Astrocyte of the hippocampus (primary cell): Measurements from ENCODE around the gene OR2A25.

ENCODE experiments used
- DNase-seq: peaks from one replicate; pipeline ENCODE4 v3.0.0; 2011; ENCODE audit warnings: low read depth, low spot score

Gene OR2A25

DNA sequence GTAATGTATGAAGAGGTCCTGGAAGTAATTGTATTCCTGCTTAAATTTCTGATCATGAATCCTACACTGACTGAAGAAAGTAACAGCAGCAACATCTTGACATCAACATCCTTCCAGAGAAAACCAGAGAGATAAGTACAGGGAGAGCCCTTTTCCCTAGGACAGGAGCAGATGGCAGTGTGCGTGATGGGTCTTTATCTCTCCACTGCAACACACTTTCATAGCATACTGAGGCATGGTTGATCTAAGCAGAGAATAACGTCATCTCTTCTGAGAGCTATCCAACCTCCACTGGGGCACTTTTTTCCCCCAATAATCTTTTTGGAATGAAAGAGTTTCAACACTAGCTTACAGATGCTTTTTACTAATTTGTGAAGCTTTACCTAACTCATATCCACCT, 342 bp downstream of the OR2A25 start:
- no peak for DNase-seq

DNA sequence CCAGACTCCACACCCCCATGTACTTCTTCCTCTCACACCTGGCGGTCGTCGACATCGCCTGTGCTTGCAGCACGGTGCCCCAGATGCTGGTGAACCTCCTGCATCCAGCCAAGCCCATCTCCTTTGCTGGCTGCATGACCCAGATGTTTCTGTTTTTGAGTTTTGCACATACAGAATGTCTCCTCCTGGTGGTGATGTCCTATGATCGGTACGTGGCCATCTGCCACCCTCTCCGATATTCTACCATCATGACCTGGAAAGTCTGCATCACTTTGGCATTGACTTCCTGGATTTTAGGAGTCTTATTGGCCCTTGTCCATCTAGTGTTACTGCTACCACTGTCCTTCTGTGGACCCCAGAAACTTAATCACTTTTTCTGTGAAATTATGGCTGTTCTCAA, 4.8 kb downstream of the OR2A25 start:
- DNase-seq: no peak

DNA sequence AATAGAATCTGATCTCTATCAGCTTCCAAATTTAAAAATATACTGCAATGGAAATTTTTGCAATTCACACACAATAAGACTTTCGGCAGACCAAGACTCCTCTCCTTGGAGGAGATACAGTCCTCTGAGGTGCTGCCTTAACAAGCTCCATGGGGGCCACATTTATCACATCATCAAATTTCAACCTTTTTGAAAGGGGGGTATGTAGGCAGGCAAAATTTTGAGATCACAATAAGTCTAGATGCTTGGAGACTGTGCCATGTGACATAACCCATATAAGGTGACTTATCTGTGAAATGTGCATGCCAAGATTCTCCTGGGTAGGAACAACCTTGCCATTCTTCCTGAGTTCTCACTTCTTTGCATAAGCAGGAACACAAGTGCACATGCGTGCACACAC, 16.4 kb downstream of the OR2A25 start, which contains the start of gene OR2A12:
Gene OR2A12, plus strand, starts transcription at position 301 of the 400 bp plus-strand sequence. CDS start 8,830 bp downstream, outside the sequence.
- DNase-seq: no peak

DNA sequence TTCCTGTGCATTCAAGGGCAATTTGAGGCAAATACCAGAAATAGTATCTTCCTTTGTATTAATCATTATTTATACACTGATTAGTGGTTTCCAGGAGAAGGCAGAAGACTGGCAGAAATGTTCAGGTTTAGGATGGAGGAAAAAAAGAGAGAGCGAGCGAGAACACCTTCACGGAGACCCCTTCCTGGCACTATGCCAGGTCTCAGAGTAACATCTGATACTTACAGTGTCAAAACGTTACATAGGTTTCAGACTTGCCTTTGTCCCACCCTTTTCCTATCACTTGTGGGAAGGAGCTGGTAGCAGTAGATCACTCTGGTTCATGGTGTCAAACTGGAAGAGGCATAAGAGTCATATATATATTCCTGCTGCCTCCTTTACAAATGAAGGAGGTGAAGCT, 17.1 kb downstream of the OR2A25 start:
- DNase-seq: no peak

DNA sequence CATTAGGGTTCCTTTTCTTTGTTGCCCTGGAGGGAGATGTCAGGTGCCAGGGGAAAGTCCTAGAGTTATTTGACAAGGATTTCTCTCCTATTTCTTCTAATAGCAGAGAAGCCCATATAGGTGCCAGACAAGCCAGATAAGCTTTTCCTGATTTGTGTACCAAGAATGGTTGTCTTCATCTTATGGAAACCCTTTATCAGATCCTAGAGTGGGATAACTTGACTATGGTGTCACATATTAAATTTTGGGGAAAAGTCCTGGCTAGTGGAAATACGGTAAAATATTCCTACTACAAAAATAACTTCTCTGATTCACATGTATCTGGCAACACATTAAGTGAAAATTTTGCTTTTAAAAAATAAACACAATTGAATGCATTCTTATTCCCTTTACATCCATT, 17.6 kb downstream of the OR2A25 start:
- DNase-seq: no peak

DNA sequence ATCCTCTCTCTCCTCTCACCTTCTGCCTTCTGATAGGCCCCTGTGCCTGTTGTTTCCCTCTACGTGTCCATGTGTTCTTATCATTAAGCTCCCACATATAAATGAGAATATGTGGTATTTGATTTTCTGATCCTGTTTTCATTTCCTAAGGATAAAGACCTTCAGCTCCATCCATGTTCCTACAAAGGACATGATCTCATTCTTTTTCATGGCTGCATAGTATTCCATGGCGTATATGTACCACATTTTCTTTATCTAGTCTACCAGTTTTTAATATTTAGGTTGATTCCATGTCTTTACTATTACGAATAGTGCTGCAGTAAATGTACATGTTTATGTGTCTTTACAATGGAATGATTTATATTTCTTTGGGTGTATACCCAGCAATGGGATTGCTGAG, 21.1 kb downstream of the OR2A25 start:
- DNase-seq: no peak

DNA sequence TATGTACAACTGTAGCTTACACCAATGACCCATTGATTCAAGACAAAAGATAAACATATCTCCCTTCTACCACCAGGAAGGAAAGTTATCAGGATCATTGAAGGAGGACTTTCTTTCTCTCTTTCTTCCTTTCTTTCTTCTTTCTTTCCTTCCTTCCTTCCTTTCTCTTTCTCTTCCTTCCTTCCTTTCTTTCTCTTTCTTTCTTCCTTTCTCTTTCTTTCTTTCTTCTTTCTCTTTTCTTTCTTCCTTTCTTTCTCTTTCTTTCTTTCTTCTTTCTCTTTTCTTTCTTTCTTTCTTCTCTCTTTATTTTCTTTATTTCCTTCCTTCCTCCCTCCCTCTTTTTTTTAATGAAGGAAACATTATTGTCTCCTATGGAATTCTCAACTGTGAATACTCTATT, 29.2 kb downstream of the OR2A25 start:
- no peak for DNase-seq

DNA sequence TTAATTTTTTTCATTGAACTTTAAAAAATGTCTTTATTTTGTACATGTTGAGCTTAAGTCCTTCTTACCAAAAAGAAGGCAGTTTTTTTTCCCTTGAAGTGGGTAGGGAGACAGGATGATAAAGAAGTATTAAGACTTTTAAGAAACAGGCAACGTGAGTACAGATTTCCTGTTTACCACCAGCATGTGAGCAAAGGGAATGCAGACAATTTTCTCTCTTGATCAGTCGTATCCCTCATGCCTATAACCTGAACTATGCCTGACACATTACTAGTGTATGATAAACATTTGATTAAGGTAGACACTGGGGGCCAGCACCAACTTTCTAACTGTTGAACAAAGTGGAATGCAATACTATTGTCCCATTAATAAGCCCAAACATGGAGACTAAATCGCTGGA, 31.0 kb downstream of the OR2A25 start:
- DNase-seq: no peak

DNA sequence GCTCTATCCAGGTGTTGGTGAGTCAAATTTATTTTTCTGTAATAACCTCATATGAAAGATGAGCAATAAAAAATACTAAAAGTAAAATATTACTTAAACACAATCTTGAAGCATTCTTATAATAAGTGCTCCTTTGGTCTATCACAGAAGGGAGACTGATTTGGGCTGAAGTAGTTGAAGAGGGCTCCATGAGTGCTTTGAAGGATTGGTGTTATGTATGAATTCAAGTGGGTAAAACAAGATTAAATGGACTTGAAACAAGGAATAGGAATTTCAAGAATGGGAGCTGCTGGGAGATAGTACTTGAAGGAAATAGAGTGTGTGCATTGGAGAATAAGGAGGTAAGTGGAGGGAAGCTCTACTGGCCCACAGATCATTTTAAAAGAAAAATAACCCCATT, 32.4 kb downstream of the OR2A25 start:
- no peak for DNase-seq

DNA sequence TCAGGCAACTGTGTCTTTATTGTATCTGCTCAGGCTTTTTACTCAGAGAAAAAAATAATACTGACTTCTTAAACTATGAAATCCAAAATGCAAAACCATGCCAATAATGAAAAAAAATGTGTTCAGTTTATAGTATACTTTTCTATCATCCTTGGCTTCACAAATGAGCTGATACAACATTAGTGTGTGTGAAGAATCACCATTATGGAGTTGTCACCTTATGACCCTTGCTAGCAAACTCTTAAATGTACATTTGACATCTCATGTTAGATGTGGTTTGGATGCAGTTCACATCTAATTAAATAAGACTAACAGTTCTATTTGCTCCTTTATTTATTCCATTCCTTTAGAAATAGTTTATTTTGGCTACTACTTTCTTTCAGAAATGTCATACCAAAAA, 35.6 kb downstream of the OR2A25 start:
- no peak for DNase-seq

DNA sequence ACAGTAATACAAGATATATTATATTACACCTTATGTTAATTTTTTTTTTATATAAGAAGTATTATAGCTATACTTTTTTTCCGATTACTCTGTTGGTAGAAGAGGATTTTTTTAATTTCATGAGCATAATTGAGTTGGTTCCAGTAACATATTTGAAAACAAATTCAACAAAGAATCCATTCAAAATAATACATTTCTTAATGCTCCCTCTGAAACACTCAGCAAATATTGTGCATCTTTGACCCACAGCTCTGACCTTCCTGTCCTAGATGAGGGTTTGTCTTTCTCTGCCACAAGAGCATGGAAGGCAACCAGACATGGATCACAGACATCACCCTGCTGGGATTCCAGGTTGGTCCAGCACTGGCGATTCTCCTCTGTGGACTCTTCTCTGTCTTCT, 39.7 kb downstream of the OR2A25 start, which contains the start of gene OR2A2:
Gene OR2A2, plus strand, starts transcription at position 301 of the 400 bp plus-strand sequence. Its CDS starts 0 bp downstream, at position 301.
- DNase-seq: no peak

DNA sequence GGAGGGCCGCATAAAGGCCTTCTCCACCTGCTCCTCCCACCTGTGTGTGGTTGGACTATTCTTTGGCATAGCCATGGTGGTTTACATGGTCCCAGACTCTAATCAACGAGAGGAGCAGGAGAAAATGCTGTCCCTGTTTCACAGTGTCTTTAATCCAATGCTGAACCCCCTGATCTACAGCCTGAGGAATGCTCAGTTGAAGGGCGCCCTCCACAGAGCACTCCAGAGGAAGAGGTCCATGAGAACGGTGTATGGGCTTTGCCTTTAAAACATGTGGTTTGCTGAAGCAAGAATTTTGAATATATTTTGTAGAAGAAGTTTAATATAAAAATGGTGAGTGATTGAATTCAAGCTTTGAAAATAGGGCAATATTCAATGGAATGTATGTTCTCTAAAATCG, 40.7 kb downstream of the OR2A25 start:
- DNase-seq: no peak

DNA sequence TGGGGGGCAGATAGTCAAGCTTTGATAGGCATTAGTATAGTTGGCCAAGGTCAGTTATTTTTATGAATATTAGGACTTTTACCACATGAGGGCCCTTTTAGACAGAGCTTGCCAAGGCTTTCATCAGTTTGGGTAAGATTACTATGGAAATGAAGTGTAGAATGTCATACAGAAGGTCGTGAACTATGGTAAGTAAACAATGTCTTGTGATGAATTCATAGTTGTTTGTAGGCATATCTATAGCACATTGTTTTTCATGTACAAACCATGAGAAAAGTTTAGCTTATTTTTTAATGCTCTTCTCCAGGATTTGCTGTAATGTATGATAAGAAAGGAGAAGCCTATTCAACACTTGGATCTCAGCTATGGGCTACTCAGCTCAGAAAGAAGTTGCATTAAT, 44.0 kb downstream of the OR2A25 start:
- no peak for DNase-seq

DNA sequence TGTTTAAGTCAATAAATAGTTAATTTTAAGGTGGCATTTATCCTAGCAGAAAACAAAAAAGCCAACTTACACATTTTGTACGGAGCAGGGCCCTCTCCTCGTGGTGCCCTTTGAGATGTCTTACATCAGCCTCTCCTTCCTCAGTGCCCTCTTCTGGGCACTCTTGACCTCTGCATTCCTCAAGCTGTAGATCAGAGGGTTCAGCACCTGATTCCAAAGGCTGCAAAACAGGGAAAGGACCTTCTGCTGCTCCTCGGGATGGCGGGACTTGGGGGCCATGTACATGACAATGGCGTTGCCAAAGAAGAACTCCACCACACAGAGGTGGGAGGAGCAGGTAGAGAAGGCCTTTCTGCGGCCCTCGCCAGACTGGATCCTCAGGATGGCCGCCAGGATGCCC, 48.7 kb downstream of the OR2A25 start:
- no peak for DNase-seq

DNA sequence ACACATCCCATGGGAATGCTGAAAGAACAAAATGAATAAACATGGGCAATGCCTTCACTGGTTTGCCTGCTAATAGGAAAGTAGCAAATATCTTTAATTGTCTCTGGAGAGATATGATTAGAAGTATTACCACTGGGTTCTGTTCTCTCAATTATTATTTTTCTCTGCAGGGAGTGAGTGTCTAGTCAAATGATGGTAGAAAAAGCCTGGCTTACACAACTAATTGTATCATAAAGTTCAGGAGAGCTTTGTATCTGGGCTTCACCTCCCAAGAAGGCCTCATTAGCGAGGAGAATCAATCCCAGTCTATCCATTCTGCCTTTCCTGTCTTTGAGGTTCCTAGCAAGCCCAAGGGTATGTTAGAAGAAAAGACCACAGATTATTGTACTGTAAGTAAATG, 53.3 kb downstream of the OR2A25 start, which contains the start of gene OR2A14:
Gene OR2A14, plus strand, starts transcription at position 301 of the 400 bp plus-strand sequence. CDS start 5,937 bp downstream, outside the sequence.
- no peak for DNase-seq
